Endodermal cell (in vitro differentiated cells): ENCODE results near the gene DDX10. TPM values are rescaled to one million over a fixed set of nuclear protein-coding genes. Genes with fewer than 3 reads are reported as not detected.

ENCODE experiments used
- DNase-seq: peaks from one replicate; pipeline ENCODE4 v3.0.0-alpha.2; 2017
- H3K27ac ChIP-seq: 2 replicates; pipeline ENCODE4 v1.5.1; 2013; ENCODE audit warnings: mild to moderate bottlenecking, low read depth, low read length, moderate library complexity
- H3K27me3 ChIP-seq: 2 replicates; pipeline ENCODE4 v1.6.1; 2013; ENCODE audit warnings: mild to moderate bottlenecking, low read length, moderate library complexity; ENCODE audit not compliant: insufficient read depth, control insufficient read depth, poor library complexity, severe bottlenecking
- H3K36me3 ChIP-seq: 2 replicates; pipeline ENCODE4 v1.7.0; 2013; ENCODE audit warnings: mild to moderate bottlenecking, low read length, moderate library complexity; ENCODE audit not compliant: control insufficient read depth, insufficient read depth
- H3K4me1 ChIP-seq: one replicate; pipeline ENCODE4 v1.7.0; 2013; ENCODE audit warnings: low read length; ENCODE audit not compliant: control insufficient read depth, insufficient read depth
- H3K4me3 ChIP-seq: 2 replicates; pipeline ENCODE4 v1.5.1; 2013; ENCODE audit warnings: mild to moderate bottlenecking, low read length, moderate library complexity
- H3K9ac ChIP-seq: 2 replicates; pipeline ENCODE4 v1.6.1; 2013; ENCODE audit warnings: mild to moderate bottlenecking, low read length, moderate library complexity; ENCODE audit not compliant: poor library complexity, severe bottlenecking; ENCODE audit errors: extremely low read depth
- H3K9me3 ChIP-seq: 2 replicates; pipeline ENCODE4 v1.6.1; 2013; ENCODE audit warnings: mild to moderate bottlenecking, low read length, moderate library complexity; ENCODE audit not compliant: control insufficient read depth
- H3K27ac Mint-ChIP-seq: 2 replicates; pipeline ENCODE4 v1.8.0; 2020; ENCODE audit warnings: mixed read lengths
- H3K27me3 Mint-ChIP-seq: 2 replicates; pipeline ENCODE4 v1.8.0; 2021; ENCODE audit warnings: mild to moderate bottlenecking, mixed read lengths; ENCODE audit not compliant: insufficient read depth
- H3K36me3 Mint-ChIP-seq: 2 replicates; pipeline ENCODE4 v1.8.0; 2020; ENCODE audit warnings: low read depth, mixed read lengths
- H3K4me1 Mint-ChIP-seq: 2 replicates; pipeline ENCODE4 v1.8.0; 2020; ENCODE audit warnings: mixed read lengths
- H3K4me3 Mint-ChIP-seq: 2 replicates; pipeline ENCODE4 v1.8.0; 2020; ENCODE audit warnings: mild to moderate bottlenecking, moderate library complexity, mixed read lengths
- H3K9me3 Mint-ChIP-seq: 2 replicates; pipeline ENCODE4 v1.8.0; 2020; ENCODE audit warnings: mild to moderate bottlenecking, mixed read lengths
- WGBS, 2 experiments: methylation state at CpG; one replicate each; pipeline versions ENCODE4 v1.1.5 to v1.1.7; 2013; ENCODE audit warnings: missing lambda C conversion rate in 2 of 2, mixed read lengths in 1 of 2; ENCODE audit not compliant: insufficient coverage in 1 of 2, insufficient read length in 1 of 2; 5-methylcytosine and 5-hydroxymethylcytosine counted together
- total RNA-seq, 2 donors: library from RNA; stranded (reverse); fragmentation: NEBNext Ultra II Directional in 1 of 2; extraction: Animal tissue kit (Norgen Biotek cat#: 25700) in 1 of 2; gene quantifications; 2 replicates in 1 of 2; 3 replicates in 1 of 2; pipeline ENCODE4 v1.2.1, GENCODE V29; 2021
- TF ChIP-seq, protein P1 (sequence below): fragments of 200-600 bp; sonication (generic); conservative IDR thresholded peaks from 2 replicates; pipeline ENCODE4 v1.5.0; 2021; ENCODE audit warnings: antibody characterized with exemption, mild to moderate bottlenecking

DDX10 gene
- total RNA-seq, 2 donors from 2014 or later: 31.1 to 32.7 TPM

DNA sequence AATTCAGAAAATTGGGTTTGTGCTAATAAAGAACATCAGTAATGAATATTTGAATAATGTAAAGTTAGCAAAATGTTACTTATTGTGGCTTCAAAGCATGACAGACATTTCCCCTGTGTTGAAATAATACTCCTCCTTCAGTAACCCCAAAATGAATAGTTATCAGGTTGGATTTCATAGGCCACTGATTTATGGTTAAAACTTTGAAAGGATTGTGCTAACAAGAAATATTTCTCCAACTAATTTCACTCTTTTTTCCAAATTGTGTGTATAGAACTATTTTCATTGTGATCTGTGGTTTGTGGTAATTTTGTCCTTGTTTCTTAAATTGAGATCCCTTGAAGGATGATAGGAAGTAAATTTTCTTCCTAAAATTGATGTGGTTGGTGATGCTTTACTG is 7.9 kb downstream of the DDX10 start:
- Histone ChIP-seq H3K9me3 (no peaks in the 10 kb centered on the region), H3K36me3 (peaks cover 39% of the 10 kb centered on the region), H3K27me3 (no peaks in the 10 kb centered on the region), H3K4me1 (peaks cover 3% of the 10 kb centered on the region), H3K4me3 (no peak overlapping the region), H3K9ac (no peak overlapping the region), H3K27ac (no peak overlapping the region)
- Mint-ChIP-seq H3K27me3 (no peaks in the 10 kb centered on the region), H3K36me3 (peaks cover 35% of the 10 kb centered on the region), H3K9me3 (no peaks in the 10 kb centered on the region), H3K4me3 (no peak overlapping the region), H3K4me1 (peaks cover 4% of the 10 kb centered on the region), H3K27ac (no peak overlapping the region)
- TF ChIP-seq, protein P1, sequence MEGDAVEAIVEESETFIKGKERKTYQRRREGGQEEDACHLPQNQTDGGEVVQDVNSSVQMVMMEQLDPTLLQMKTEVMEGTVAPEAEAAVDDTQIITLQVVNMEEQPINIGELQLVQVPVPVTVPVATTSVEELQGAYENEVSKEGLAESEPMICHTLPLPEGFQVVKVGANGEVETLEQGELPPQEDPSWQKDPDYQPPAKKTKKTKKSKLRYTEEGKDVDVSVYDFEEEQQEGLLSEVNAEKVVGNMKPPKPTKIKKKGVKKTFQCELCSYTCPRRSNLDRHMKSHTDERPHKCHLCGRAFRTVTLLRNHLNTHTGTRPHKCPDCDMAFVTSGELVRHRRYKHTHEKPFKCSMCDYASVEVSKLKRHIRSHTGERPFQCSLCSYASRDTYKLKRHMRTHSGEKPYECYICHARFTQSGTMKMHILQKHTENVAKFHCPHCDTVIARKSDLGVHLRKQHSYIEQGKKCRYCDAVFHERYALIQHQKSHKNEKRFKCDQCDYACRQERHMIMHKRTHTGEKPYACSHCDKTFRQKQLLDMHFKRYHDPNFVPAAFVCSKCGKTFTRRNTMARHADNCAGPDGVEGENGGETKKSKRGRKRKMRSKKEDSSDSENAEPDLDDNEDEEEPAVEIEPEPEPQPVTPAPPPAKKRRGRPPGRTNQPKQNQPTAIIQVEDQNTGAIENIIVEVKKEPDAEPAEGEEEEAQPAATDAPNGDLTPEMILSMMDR: no peak
- no peak for DNase-seq

DNA sequence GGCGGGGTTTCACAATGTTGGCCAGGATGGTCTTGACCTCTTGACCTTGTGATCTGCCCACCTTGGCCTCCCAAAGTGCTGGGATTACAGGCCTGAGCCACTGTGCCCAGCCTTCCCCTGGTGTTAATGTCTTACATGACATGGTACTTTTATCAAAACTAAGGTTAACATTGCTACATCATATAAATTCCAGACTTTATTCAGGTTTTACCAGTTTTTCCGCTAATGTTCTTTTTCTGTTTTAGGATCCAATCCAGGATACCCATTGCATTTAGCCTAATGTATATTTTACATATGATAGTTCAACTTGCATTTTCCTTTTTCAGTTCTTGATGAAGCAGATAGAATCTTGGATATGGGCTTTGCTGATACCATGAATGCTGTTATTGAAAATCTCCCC is 14.2 kb downstream of the DDX10 start:
- TF ChIP-seq, protein P1: no peak
- H3K9ac ChIP-seq: no peak overlapping the region
- no peaks in the 10 kb centered on the region for H3K9me3 ChIP-seq
- Mint-ChIP-seq H3K4me1 (peaks cover 5% of the 10 kb centered on the region), H3K36me3 (peaks cover 45% of the 10 kb centered on the region), H3K4me3 (no peak overlapping the region), H3K9me3 (peaks cover 2% of the 10 kb centered on the region), H3K27me3 (no peaks in the 10 kb centered on the region), H3K27ac (no peak overlapping the region)
- DNase-seq: no peak
- peaks cover 65% of the 10 kb centered on the region for H3K36me3 ChIP-seq
- H3K27me3 ChIP-seq: no peaks in the 10 kb centered on the region
- H3K4me3 ChIP-seq: no peak overlapping the region
- H3K4me1 ChIP-seq: no peaks in the 10 kb centered on the region
- 63 to 90% methylated on average over 1 to 2 of the region's 2 CpGs for WGBS, 2 experiments
- no peak overlapping the region for H3K27ac ChIP-seq

DNA sequence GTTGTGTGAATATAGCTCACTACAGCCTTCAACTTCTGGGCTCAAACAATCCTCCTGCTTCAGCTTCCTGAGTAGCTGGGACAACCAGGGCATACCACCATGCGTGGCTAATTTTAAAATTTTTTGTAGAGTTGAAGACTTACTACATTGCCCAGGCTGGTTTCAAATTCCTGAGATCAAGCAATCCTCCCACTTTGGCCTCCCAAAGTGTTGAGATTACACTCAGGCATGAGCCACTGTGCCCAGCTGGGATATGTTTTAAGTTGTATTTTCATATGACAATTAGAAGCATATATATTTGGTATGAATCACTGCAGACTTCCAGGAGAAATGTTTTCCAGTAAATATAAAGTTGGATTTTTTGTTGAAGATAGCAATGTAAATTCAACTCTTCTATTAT is 15.4 kb downstream of the DDX10 start:
- Histone ChIP-seq H3K27me3 (no peaks in the 10 kb centered on the region), H3K9me3 (no peaks in the 10 kb centered on the region), H3K27ac (no peak overlapping the region), H3K36me3 (peaks cover 58% of the 10 kb centered on the region), H3K4me3 (no peak overlapping the region), H3K9ac (no peak overlapping the region), H3K4me1 (no peaks in the 10 kb centered on the region)
- 85% methylated on average over 1 of the region's 1 CpG; no CpG with 5 or more reads in 1 of the 2 experiments for WGBS, 2 experiments
- Mint-ChIP-seq H3K9me3 (peaks cover 2% of the 10 kb centered on the region), H3K4me1 (peaks cover 5% of the 10 kb centered on the region), H3K4me3 (no peak overlapping the region), H3K36me3 (peaks cover 46% of the 10 kb centered on the region), H3K27me3 (no peaks in the 10 kb centered on the region), H3K27ac (no peak overlapping the region)
- TF ChIP-seq, protein P1: no peak
- DNase-seq: no peak
